Measurements from ENCODE around the gene CD99L2.
"Not testable (repeated sequence)": the region's sequence is repeated elsewhere in the genome, so short reads cannot be mapped to it uniquely, and the experiment has no call there.

Gene CD99L2

DNA sequence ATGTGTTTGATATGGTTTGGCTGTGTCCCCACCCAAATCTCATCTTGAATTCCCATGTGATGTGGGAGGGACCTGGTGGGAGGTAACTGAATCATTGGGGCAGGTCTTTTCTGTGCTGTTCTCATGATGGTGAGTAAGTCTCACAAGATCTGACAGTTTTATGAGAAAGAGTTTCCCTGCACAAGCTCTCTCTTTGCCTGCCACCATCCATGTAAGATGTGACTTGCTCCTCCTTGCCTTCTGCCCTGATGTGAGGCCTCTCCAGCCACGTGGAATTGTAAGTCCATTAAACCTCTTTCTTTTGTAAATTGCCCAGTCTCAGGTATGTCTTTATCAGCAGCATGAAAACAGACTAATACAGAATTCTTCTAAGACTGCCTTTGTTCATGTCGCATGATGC lies 22.8 kb downstream of the CD99L2 start:
- not testable (repeated sequence) for H3K27me3 Mint-ChIP-seq, DNase-seq, ATAC-seq, H3K4me3 Mint-ChIP-seq
- Mint-ChIP-seq H3K9me3 (peaks cover 13% of the 10 kb centered on the region), H3K4me1 (peaks cover 63% of the 10 kb centered on the region), H3K27ac (peak overlapping the region; percentile 64), H3K36me3 (ENCODE audit: low read depth) (peaks cover 22% of the 10 kb centered on the region)

GRCh38 chrX:150874448-150874847 lies 24.0 kb downstream of the CD99L2 start:
- ATAC-seq (no peak), DNase-seq (no peak)
- no peak overlapping the region for H3K27ac Mint-ChIP-seq
- H3K9me3 Mint-ChIP-seq, result peaks cover 10% of the 10 kb centered on the region
- no peaks in the 10 kb centered on the region for H3K27me3 Mint-ChIP-seq
- H3K36me3 Mint-ChIP-seq (ENCODE audit: low read depth), result peaks cover 18% of the 10 kb centered on the region
- H3K4me1 Mint-ChIP-seq, result peaks cover 55% of the 10 kb centered on the region
- H3K4me3 Mint-ChIP-seq, result no peak overlapping the region

DNA sequence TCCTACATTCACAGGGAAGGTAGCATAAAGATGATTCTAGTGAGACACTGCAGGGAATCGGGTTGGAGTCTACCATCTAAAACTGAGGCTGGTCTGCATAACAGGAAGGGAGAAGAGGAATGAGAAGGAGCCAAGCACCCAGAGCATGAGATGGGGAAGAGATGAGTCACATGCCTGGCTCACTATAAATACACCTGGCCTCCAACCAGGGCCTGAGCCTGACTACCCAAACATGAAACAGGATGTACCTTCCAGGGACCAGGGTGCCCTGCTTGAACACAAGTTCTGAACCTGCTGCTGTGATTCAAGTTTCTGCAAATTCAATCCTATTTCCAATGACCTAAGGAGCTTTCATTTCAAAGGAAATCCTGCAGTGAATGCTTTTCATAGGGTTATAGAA lies 24.9 kb downstream of the CD99L2 start:
- peak; percentile 66 for ATAC-seq
- H3K27me3 Mint-ChIP-seq, result no peaks in the 10 kb centered on the region
- H3K36me3 Mint-ChIP-seq (ENCODE audit: low read depth), result peaks cover 16% of the 10 kb centered on the region
- H3K27ac Mint-ChIP-seq, result peak overlapping the region; percentile 35
- H3K4me3 Mint-ChIP-seq, result no peak overlapping the region
- DNase-seq, result peak; percentile 8
- H3K4me1 Mint-ChIP-seq, result peaks cover 54% of the 10 kb centered on the region
- H3K9me3 Mint-ChIP-seq, result peaks cover 5% of the 10 kb centered on the region

GRCh38 chrX:150872773-150873336 lies 25.6 kb downstream of the CD99L2 start:
- Mint-ChIP-seq H3K4me1 (peaks cover 52% of the 10 kb centered on the region), H3K9me3 (peaks cover 5% of the 10 kb centered on the region), H3K27ac (peak overlapping the region; percentile 44), H3K36me3 (ENCODE audit: low read depth) (peaks cover 16% of the 10 kb centered on the region), H3K27me3 (no peaks in the 10 kb centered on the region), H3K4me3 (no peak overlapping the region)
- no peak for DNase-seq
- ATAC-seq, result no peak

DNA sequence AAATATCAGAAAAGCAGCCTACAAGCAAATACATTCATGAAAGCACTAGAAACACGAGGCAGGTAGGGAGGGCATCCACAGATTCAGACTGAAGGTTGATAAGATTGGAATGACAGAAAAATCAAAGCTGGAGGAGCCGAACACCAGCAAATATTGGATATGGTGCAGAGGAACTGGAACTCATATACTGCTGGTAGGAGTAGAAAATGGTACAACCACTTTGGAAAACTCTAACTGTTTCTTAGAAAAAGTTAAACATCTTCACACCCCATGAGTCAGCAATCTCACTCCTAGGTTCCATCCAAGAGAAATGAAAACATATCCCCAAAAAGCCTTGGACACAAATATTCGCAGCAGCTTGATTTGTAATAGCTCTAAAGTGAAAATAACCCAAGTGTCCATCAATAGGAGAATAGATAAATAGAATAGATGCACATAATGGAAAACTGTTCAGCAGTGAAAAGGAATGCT lies 27.1 kb downstream of the CD99L2 start:
- Mint-ChIP-seq H3K27ac (peak overlapping the region; percentile 28), H3K4me1 (peaks cover 52% of the 10 kb centered on the region)

GRCh38 chrX:150870487-150871340 lies 27.8 kb downstream of the CD99L2 start:
- H3K4me3 Mint-ChIP-seq, result no peak overlapping the region
- DNase-seq, result no peak
- peaks cover 49% of the 10 kb centered on the region for H3K4me1 Mint-ChIP-seq
- peaks cover 2% of the 10 kb centered on the region for H3K9me3 Mint-ChIP-seq
- ATAC-seq, result no peak
- peaks cover 7% of the 10 kb centered on the region for H3K36me3 Mint-ChIP-seq (ENCODE audit: low read depth)
- H3K27ac Mint-ChIP-seq, result peak overlapping the region; percentile 28
- no peaks in the 10 kb centered on the region for H3K27me3 Mint-ChIP-seq

More for the DNA sequence above, 27.1 kb downstream of the CD99L2 start:
- H3K9me3 Mint-ChIP-seq, result peaks cover 5% of the 10 kb centered on the region
- H3K36me3 Mint-ChIP-seq (ENCODE audit: low read depth), result peaks cover 14% of the 10 kb centered on the region
- DNase-seq (no peak), ATAC-seq (no peak)
- no peak overlapping the region for H3K4me3 Mint-ChIP-seq
- H3K27me3 Mint-ChIP-seq, result no peaks in the 10 kb centered on the region

- Mint-ChIP-seq H3K36me3 (ENCODE audit: low read depth) (peaks cover 5% of the 10 kb centered on the region), H3K27ac (no peak overlapping the region), H3K27me3 (no peaks in the 10 kb centered on the region), H3K9me3 (no peaks in the 10 kb centered on the region), H3K4me1 (peaks cover 43% of the 10 kb centered on the region), H3K4me3 (no peak overlapping the region)
- DNase-seq (no peak), ATAC-seq (no peak)
Measured at GRCh38 chrX:150870029-150870428, 28.4 kb downstream of the CD99L2 start.

DNA sequence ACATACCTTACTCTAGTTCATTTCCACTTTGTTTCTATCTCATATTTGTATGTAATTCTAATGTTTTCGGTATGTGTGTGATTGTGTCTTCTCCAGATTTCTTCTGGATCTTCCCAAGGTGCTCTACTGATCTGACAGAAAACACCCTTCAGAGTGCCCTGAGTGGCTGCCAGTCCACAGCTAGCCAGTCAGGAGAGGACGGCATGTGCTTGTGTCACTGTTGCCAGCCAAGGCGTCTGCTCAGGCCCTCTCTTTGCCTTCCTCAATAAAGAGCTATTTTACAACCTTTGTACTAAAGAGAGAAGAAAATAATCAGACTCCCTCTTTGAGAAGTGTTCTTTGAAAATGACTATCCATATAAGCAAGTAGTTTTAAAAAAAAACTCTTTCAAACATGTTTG lies 29.0 kb downstream of the CD99L2 start:
- no peak for DNase-seq
- no peak for ATAC-seq
- Mint-ChIP-seq H3K36me3 (ENCODE audit: low read depth) (peaks cover 5% of the 10 kb centered on the region), H3K27ac (no peak overlapping the region), H3K27me3 (no peaks in the 10 kb centered on the region), H3K4me3 (no peak overlapping the region), H3K4me1 (peaks cover 38% of the 10 kb centered on the region), H3K9me3 (no peaks in the 10 kb centered on the region)

- DNase-seq (no peak), ATAC-seq (no peak)
- no peak overlapping the region for H3K27ac Mint-ChIP-seq
- H3K27me3 Mint-ChIP-seq, result no peaks in the 10 kb centered on the region
- H3K4me3 Mint-ChIP-seq, result no peak overlapping the region
- no peaks in the 10 kb centered on the region for H3K36me3 Mint-ChIP-seq (ENCODE audit: low read depth)
- H3K4me1 Mint-ChIP-seq, result peaks cover 31% of the 10 kb centered on the region
- no peaks in the 10 kb centered on the region for H3K9me3 Mint-ChIP-seq
Measured at GRCh38 chrX:150868625-150869024, 29.8 kb downstream of the CD99L2 start.

DNA sequence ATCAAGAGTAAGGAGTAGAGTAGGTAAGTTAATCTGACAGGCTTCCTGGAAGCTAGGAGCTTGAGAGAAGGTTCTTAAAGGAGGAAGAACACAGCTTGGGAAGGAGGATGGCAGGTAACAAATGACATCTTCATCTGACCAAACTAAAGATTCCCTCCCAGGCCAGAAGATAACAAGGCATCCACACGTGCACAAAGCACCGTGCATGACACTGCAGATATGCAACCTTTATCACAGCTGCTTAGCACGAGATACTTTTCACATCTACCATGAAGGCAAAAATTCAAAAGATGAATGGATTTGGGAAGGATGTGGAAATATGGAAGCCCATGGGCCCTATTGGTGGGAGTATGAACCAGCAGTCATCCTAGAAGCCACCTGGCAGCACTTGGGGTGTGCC lies 34.3 kb downstream of the CD99L2 start:
- ATAC-seq, result no peak
- Mint-ChIP-seq H3K27ac (no peak overlapping the region), H3K27me3 (no peaks in the 10 kb centered on the region), H3K4me1 (peaks cover 6% of the 10 kb centered on the region), H3K36me3 (ENCODE audit: low read depth) (peaks cover 10% of the 10 kb centered on the region), H3K4me3 (no peak overlapping the region), H3K9me3 (no peaks in the 10 kb centered on the region)
- DNase-seq, result no peak

GRCh38 chrX:150863191-150863590 lies 35.3 kb downstream of the CD99L2 start:
- ATAC-seq (no peak), DNase-seq (no peak)
- no peaks in the 10 kb centered on the region for H3K27me3 Mint-ChIP-seq
- H3K4me1 Mint-ChIP-seq, result no peaks in the 10 kb centered on the region
- H3K4me3 Mint-ChIP-seq, result no peak overlapping the region
- no peak overlapping the region for H3K27ac Mint-ChIP-seq
- peaks cover 6% of the 10 kb centered on the region for H3K9me3 Mint-ChIP-seq
- peaks cover 10% of the 10 kb centered on the region for H3K36me3 Mint-ChIP-seq (ENCODE audit: low read depth)

- no peak for ATAC-seq
- H3K36me3 Mint-ChIP-seq (ENCODE audit: low read depth), result peaks cover 30% of the 10 kb centered on the region
- no peaks in the 10 kb centered on the region for H3K27me3 Mint-ChIP-seq
- no peak overlapping the region for H3K4me3 Mint-ChIP-seq
- no peak overlapping the region for H3K27ac Mint-ChIP-seq
- peaks cover 6% of the 10 kb centered on the region for H3K4me1 Mint-ChIP-seq
- DNase-seq, result no peak
- H3K9me3 Mint-ChIP-seq, result peaks cover 22% of the 10 kb centered on the region
Measured at GRCh38 chrX:150857453-150857852, 41.0 kb downstream of the CD99L2 start.

- Mint-ChIP-seq H3K4me3 (no peak overlapping the region), H3K4me1 (peaks cover 6% of the 10 kb centered on the region), H3K9me3 (peaks cover 22% of the 10 kb centered on the region), H3K27me3 (no peaks in the 10 kb centered on the region), H3K27ac (no peak overlapping the region), H3K36me3 (ENCODE audit: low read depth) (peaks cover 30% of the 10 kb centered on the region)
- no peak for DNase-seq
- ATAC-seq, result no peak
Measured at GRCh38 chrX:150856785-150857184, 41.7 kb downstream of the CD99L2 start.

DNA sequence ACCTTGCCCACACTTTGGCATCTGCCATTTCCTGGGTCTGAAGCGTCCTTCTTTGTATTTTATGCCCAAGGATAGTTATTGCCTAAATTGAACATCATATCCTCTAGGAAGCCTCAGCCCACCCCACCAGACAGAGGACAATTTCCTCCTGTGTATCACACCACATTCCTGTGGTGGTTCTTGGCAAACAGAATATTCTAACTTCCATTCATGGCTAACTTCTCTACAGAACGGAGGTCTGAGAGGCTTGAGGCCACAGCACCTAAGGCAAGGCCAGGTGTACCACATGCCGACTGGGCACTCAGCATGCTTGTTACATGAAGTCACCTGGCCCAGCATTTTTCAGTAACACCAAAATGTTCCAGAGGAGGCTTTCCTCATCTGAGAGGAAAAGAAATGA lies 42.4 kb downstream of the CD99L2 start:
- H3K27me3 Mint-ChIP-seq, result no peaks in the 10 kb centered on the region
- no peak for DNase-seq
- H3K4me3 Mint-ChIP-seq, result no peak overlapping the region
- peaks cover 22% of the 10 kb centered on the region for H3K9me3 Mint-ChIP-seq
- H3K27ac Mint-ChIP-seq, result no peak overlapping the region
- H3K4me1 Mint-ChIP-seq, result peaks cover 6% of the 10 kb centered on the region
- H3K36me3 Mint-ChIP-seq (ENCODE audit: low read depth), result peaks cover 27% of the 10 kb centered on the region
- ATAC-seq, result no peak

- ATAC-seq (no peak), DNase-seq (no peak)
- Mint-ChIP-seq H3K4me3 (no peak overlapping the region), H3K9me3 (peaks cover 22% of the 10 kb centered on the region), H3K36me3 (ENCODE audit: low read depth) (peaks cover 22% of the 10 kb centered on the region), H3K27me3 (no peaks in the 10 kb centered on the region), H3K27ac (no peak overlapping the region), H3K4me1 (peaks cover 6% of the 10 kb centered on the region)
Measured at GRCh38 chrX:150854856-150855255, 43.6 kb downstream of the CD99L2 start.
